Lower leg skin (tissue), 4 donors: ENCODE measurements around the gene PSMA7. TPM values are rescaled to one million over a fixed set of nuclear protein-coding genes. Genes with fewer than 3 reads are reported as not detected.

Source experiments
- DNase-seq, 2 donors: peaks; one replicate each; pipeline ENCODE4 v3.0.0-alpha.2; 2019; ENCODE audit warnings: low spot score in 2 of 2
- H3K4me3 ChIP-seq: fragments of 200-600 bp; sonication (generic); 2 replicates; pipeline ENCODE4 v1.5.1; 2017; ENCODE audit warnings: mild to moderate bottlenecking, low read depth; ENCODE audit not compliant: poor library complexity, severe bottlenecking
- CTCF ChIP-seq, 3 donors: fragments of 450-650 bp; IDR thresholded peaks; one replicate each; pipeline ENCODE4 v1.5.1; 2016; ENCODE audit warnings: antibody characterized with exemption in 3 of 3, mild to moderate bottlenecking in 3 of 3, moderate library complexity in 2 of 3
- POLR2A ChIP-seq, 2 donors: fragments of 450-650 bp; IDR thresholded peaks; one replicate each; pipeline ENCODE4 v1.6.1; 2016 to 2017; ENCODE audit warnings: antibody characterized with exemption in 2 of 2, mild to moderate bottlenecking in 1 of 2, moderate library complexity in 1 of 2
- WGBS, 2 donors: methylation state at CpG; one replicate each; pipeline ENCODE4 v1.1.5; 2018; 5-methylcytosine and 5-hydroxymethylcytosine counted together
- intact Hi-C: fragments of 100-400 bp; cut with DNase I; formaldehyde crosslinking; loops from one replicate; pipeline ENCODE4 v1.15.0; 2023; ENCODE audit warnings: low total_unique reads
- total RNA-seq, 4 donors: library from RNA; depleted of rRNA; stranded (reverse); fragments of >200 nt; gene quantifications; one replicate each; pipeline ENCODE4 v1.1.0, GENCODE V29; 2016

The PSMA7 gene
- total RNA-seq, 4 donors from 2014 or later: 200 to 240 (median 225) TPM

GRCh38 chr20:62111148-62111547 lies 32.0 kb downstream of the PSMA7 start:
- no peak for DNase-seq
- intact Hi-C loops: no loop called here
- H3K4me3 ChIP-seq: no peak overlapping the region
- WGBS, 2 donors: 96% methylated on average over 6 of the region's 6 CpGs
- TF ChIP-seq CTCF (IDR thresholded peaks at IDR 0.05): no peak
- no peak for TF ChIP-seq POLR2A (IDR thresholded peaks at IDR 0.05)

- no peak for DNase-seq
- WGBS, 2 donors: 85 to 89% methylated on average over 5 of the region's 5 CpGs
- intact Hi-C loops: no loop called here
- no peak overlapping the region for H3K4me3 ChIP-seq
- no peak for TF ChIP-seq CTCF (IDR thresholded peaks at IDR 0.05)
- TF ChIP-seq POLR2A (IDR thresholded peaks at IDR 0.05): no peak
Observed at GRCh38 chr20:62105592-62105991, 37.6 kb downstream of the PSMA7 start.

- intact Hi-C loops: no loop called here
- TF ChIP-seq CTCF (IDR thresholded peaks at IDR 0.05): no peak
- TF ChIP-seq POLR2A (IDR thresholded peaks at IDR 0.05): no peak
- no peak for DNase-seq
- WGBS, 2 donors: 30 to 33% methylated on average over 7 of the region's 7 CpGs
- H3K4me3 ChIP-seq: no peak overlapping the region
Observed at GRCh38 chr20:62104791-62105345, 38.3 kb downstream of the PSMA7 start.

GRCh38 chr20:62104234-62104789 lies 38.9 kb downstream of the PSMA7 start:
- intact Hi-C loops: no loop called here
- WGBS, 2 donors: 54 to 55% methylated on average over 15 of the region's 15 CpGs
- no peak for DNase-seq
- H3K4me3 ChIP-seq: no peak overlapping the region
- TF ChIP-seq CTCF (IDR thresholded peaks at IDR 0.05) (no peak), POLR2A (IDR thresholded peaks at IDR 0.05) (no peak)

GRCh38 chr20:62103508-62104233 lies 39.5 kb downstream of the PSMA7 start:
- WGBS, 2 donors: 71% methylated on average over 20 to 21 of the region's 21 CpGs
- DNase-seq: no peak
- TF ChIP-seq POLR2A (IDR thresholded peaks at IDR 0.05) (no peak), CTCF (IDR thresholded peaks at IDR 0.05) (no peak)
- H3K4me3 ChIP-seq: no peak overlapping the region
- intact Hi-C loops: no loop called here
